GM12878 (cell line): Measurements from ENCODE around the gene LAMA2. TPM values are rescaled to one million over a fixed set of nuclear protein-coding genes. Genes with fewer than 3 reads are reported as not detected.

Source experiments
- ATAC-seq: fragments of 200-7000 bp; cut with Tn5 transposase; 3 replicates; pipeline ENCODE4 v1.9.1; 2020; ENCODE audit warnings: mild to moderate bottlenecking, moderate library complexity
- BruUV-seq: library from RNA; stranded (reverse); fragments of 400-500 nt; replicated peaks from 2 replicates; lab custom pipeline; 2021; lab: Mats Ljungman, UMichigan
- CTCF ChIA-PET: fragments of 300-600 bp; sonication (Branson Sonifier 250); formaldehyde crosslinking; extraction: SDS; loops from one replicate; lab custom pipeline; 2021; ENCODE audit warnings: inconsistent platforms; lab: Yijun Ruan, JAX
- POLR2A ChIA-PET: fragments of 350-600 bp; formaldehyde crosslinking; extraction: SDS; loops from one replicate; lab custom pipeline; 2021; ENCODE audit warnings: inconsistent platforms; lab: Charles Lee
- RAD21 ChIA-PET: fragments of 300-600 bp; sonication (Branson Sonifier 250); formaldehyde crosslinking; loops from one replicate; lab custom pipeline; 2023; ENCODE audit warnings: antibody characterized with exemption; ENCODE audit not compliant: unreplicated experiment; lab: Charles Lee
- SMC1A ChIA-PET: fragments of 300-600 bp; sonication (Branson Sonifier 250); formaldehyde crosslinking; loops from one replicate; lab custom pipeline; 2023; ENCODE audit not compliant: unreplicated experiment, uncharacterized antibody; lab: Charles Lee
- DNase-seq: peaks from one replicate; pipeline ENCODE4 v3.0.0-alpha.2; 2011; ENCODE audit warnings: low read depth, low spot score
- FAIRE-seq: peaks from 3 replicates; lab custom pipeline; 2011; peaks lifted over from hg19 to GRCh38; lab: Jason Lieb, UNC
- H2AFZ ChIP-seq: 2 replicates; pipeline ENCODE4 v1.6.0; 2011; ENCODE audit warnings: low read depth, low read length, control low read depth; ENCODE audit not compliant: control insufficient read depth
- H3K27ac ChIP-seq: 2 replicates; pipeline ENCODE4 v1.5.1; 2011; ENCODE audit warnings: control low read depth; ENCODE audit not compliant: control insufficient read depth, insufficient read depth
- H3K27me3 ChIP-seq, 2 experiments: replicated peaks in 1 of 2; 2 replicates each; pipeline versions ENCODE4 v1.6.0 to v1.6.1; 2011; ENCODE audit warnings: low read length in 1 of 2; ENCODE audit not compliant: control insufficient read depth in 2 of 2, insufficient read depth in 2 of 2
- H3K36me3 ChIP-seq, 2 experiments: 2 replicates each; pipeline ENCODE4 v1.5.1; 2011; ENCODE audit warnings: low read length in 1 of 2; ENCODE audit not compliant: control insufficient read depth in 2 of 2, insufficient read depth in 2 of 2
- H3K4me1 ChIP-seq: 2 replicates; pipeline ENCODE4 v1.6.1; 2011; ENCODE audit warnings: mild to moderate bottlenecking, low read length, moderate library complexity, mixed read lengths; ENCODE audit not compliant: control insufficient read depth, insufficient read depth
- H3K4me2 ChIP-seq: 2 replicates; pipeline ENCODE4 v1.6.0; 2011; ENCODE audit warnings: control low read depth; ENCODE audit not compliant: control insufficient read depth, insufficient read depth
- H3K4me3 ChIP-seq: fragments of 200-600 bp; sonication (generic); 2 replicates; pipeline ENCODE4 v1.5.1; 2016
- H3K79me2 ChIP-seq: 2 replicates; pipeline ENCODE4 v1.6.0; 2011; ENCODE audit warnings: low read length; ENCODE audit not compliant: control insufficient read depth, insufficient read depth
- H3K9ac ChIP-seq: 2 replicates; pipeline ENCODE4 v1.8.0; 2011; ENCODE audit warnings: low read length, control low read depth, mixed read lengths; ENCODE audit not compliant: control insufficient read depth, insufficient read depth
- H3K9me3 ChIP-seq: replicated peaks from 3 replicates; pipeline ENCODE4 v1.5.1; 2011; ENCODE audit warnings: mild to moderate bottlenecking, low read length; ENCODE audit not compliant: control insufficient read depth, insufficient read depth
- H4K20me1 ChIP-seq: 2 replicates; pipeline ENCODE4 v1.6.0; 2011; ENCODE audit not compliant: control insufficient read depth, insufficient read depth
- HSF1 ChIP-seq: fragments of 150-350 bp; IDR thresholded peaks from 2 replicates; pipeline ENCODE4 v1.6.1; 2014; ENCODE audit warnings: mild to moderate bottlenecking, low read depth, low read length
- MAX ChIP-seq: IDR thresholded peaks from 2 replicates; pipeline ENCODE4 v1.6.1; 2012; ENCODE audit warnings: low read depth, low read length, improper control_type of control experiment
- MEF2A ChIP-seq: IDR thresholded peaks from 2 replicates; pipeline ENCODE4 v1.6.1; 2011; ENCODE audit warnings: low read depth, mild to moderate bottlenecking, low read length, moderate library complexity; ENCODE audit not compliant: insufficient read depth
- NRF1 ChIP-seq: conservative IDR thresholded peaks from 2 replicates; pipeline ENCODE4 v1.6.1; 2011; ENCODE audit warnings: mild to moderate bottlenecking, low read depth, low read length, improper control_type of control experiment
- PKNOX1 ChIP-seq: fragments of 450-650 bp; IDR thresholded peaks from 2 replicates; pipeline ENCODE4 v1.6.1; 2016; ENCODE audit warnings: mild to moderate bottlenecking
- RFX5 ChIP-seq: IDR thresholded peaks from 2 replicates; pipeline ENCODE4 v1.6.1; 2011; ENCODE audit warnings: low read depth, low read length, improper control_type of control experiment
- TAF1 ChIP-seq: IDR thresholded peaks from 2 replicates; pipeline ENCODE4 v1.6.1; 2011; ENCODE audit warnings: mild to moderate bottlenecking, low read depth, low read length, borderline replicate concordance
- ZBTB40 ChIP-seq: fragments of 450-650 bp; IDR thresholded peaks from 2 replicates; pipeline ENCODE4 v1.6.1; 2016; ENCODE audit warnings: mild to moderate bottlenecking, moderate library complexity, borderline replicate concordance
- WGBS: methylation state at CpG from one replicate; pipeline ENCODE4 v1.1.6; 2016; ENCODE audit warnings: low lambda C conversion rate; ENCODE audit not compliant: insufficient replicate concordance, insufficient coverage; ENCODE audit errors: missing lambda C conversion rate; 5-methylcytosine and 5-hydroxymethylcytosine counted together
- in situ Hi-C: fragments of 300-500 bp; cut with MboI; formaldehyde crosslinking; loops from 9 replicates; pipeline ENCODE4 v1.14.3; 2018; ENCODE audit warnings: mixed read lengths
- intact Hi-C: fragments of 100-400 bp; cut with micrococcal nuclease; formaldehyde crosslinking; loops from one replicate; pipeline ENCODE4 v1.14.2; 2022; ENCODE audit not compliant: unreplicated experiment
- polyA plus RNA-seq, 11 experiments: library from polyadenylated mRNA; depleted of rRNA in 4 of 11; unstranded in 6 of 11; stranded (reverse) in 5 of 11; fragments of >200 nt; fragmentation: Nextera tagmentation in 4 of 11; fragmentation: Illumina TruSeq in 1 of 11; extraction: Ambion mirVana in 4 of 11; extraction: Trizol in 1 of 11; gene quantifications; 1 replicate in 1 of 11; 2 replicates in 10 of 11; pipeline versions ENCODE4 v1.2.1 to v1.2.3, GENCODE V29; 2011 to 2016; ENCODE audit warnings: inconsistent platforms in 2 of 11, missing spikeins in 2 of 11, low read depth in 1 of 11
- total RNA-seq, 4 experiments: library from RNA; depleted of rRNA in 3 of 4; stranded (reverse); fragments of >200 nt in 3 of 4; fragmentation: Illumina TruSeq in 1 of 4; extraction: Trizol in 1 of 4; gene quantifications; 2 replicates each; pipeline versions ENCODE4 v1.2.1 to v1.2.3, GENCODE V29; 2013 to 2021

The LAMA2 gene
- total and polyA plus RNA-seq, 10 of the 15 experiments (the other 5 are each of a cell fraction or from before 2014, with no cell fraction given), result 0.04 to 2.0 (median 0.37) TPM; not detected in 1

GRCh38 chr6:128855581-128856085 lies 27.3 kb upstream of the LAMA2 start:
- ChIA-PET CTCF (no interaction called here), SMC1A (no interaction called here), POLR2A (no interaction called here)
- no peak overlapping the region for H3K4me3 ChIP-seq
- no peaks in the 10 kb centered on the region for H3K4me1 ChIP-seq
- no peak overlapping the region for H2AFZ ChIP-seq
- FAIRE-seq (no peak), DNase-seq (no peak)
- H3K79me2 ChIP-seq, result no peaks in the 10 kb centered on the region
- H3K36me3 ChIP-seq, result no peaks in the 10 kb centered on the region
- intact Hi-C loops (no loop called here), in situ Hi-C loops (no loop called here)
- BruUV-seq, result no TSS peak
- no peak overlapping the region for H3K27ac ChIP-seq
- H3K4me2 ChIP-seq, result no peak overlapping the region
- no peak overlapping the region for H3K9ac ChIP-seq
- no peaks in the 10 kb centered on the region for H4K20me1 ChIP-seq
- no peak for TF ChIP-seq TAF1
- no peak for TF ChIP-seq MEF2A
- no peak for TF ChIP-seq MAX
- TF ChIP-seq, all 136 proteins: peak for 0
- no peak for ATAC-seq
- 28% methylated on average over 5 of the region's 5 CpGs for WGBS
- Histone ChIP-seq H3K27me3 (no peaks in the 10 kb centered on the region), H3K9me3 (no peaks in the 10 kb centered on the region)
- RAD21 ChIA-PET, result no interaction called here

GRCh38 chr6:128857806-128858205 lies 25.1 kb upstream of the LAMA2 start:
- BruUV-seq, result no TSS peak
- no peak overlapping the region for H3K4me3 ChIP-seq
- WGBS, result 34% methylated on average over 5 of the region's 5 CpGs
- in situ Hi-C loops, result no loop called here
- no peak for FAIRE-seq
- SMC1A ChIA-PET, result interaction anchor here (0.9 kb wide), 1 partner anchor 31 kb away, joined by 3 read pairs; no protein-coding TSS in a partner anchor
- TF ChIP-seq NRF1 (no peak), PKNOX1 (no peak), HSF1 (no peak), RFX5 (no peak), ZBTB40 (no peak)
- TF ChIP-seq, all 136 proteins: peak for 0
- Histone ChIP-seq H4K20me1 (no peaks in the 10 kb centered on the region), H3K4me2 (no peak overlapping the region), H3K36me3 (no peaks in the 10 kb centered on the region), H3K9ac (no peak overlapping the region), H3K79me2 (no peaks in the 10 kb centered on the region), H3K27ac (no peak overlapping the region), H2AFZ (no peak overlapping the region), H3K9me3 (no peaks in the 10 kb centered on the region), H3K27me3 (no peaks in the 10 kb centered on the region), H3K4me1 (no peaks in the 10 kb centered on the region)
- ChIA-PET CTCF (no interaction called here), POLR2A (no interaction called here), RAD21 (no interaction called here)
- intact Hi-C loops, result no loop called here
- no peak for DNase-seq
- ATAC-seq, result no peak
